ENCODE results near the gene EN2. TPM values are rescaled to one million over a fixed set of nuclear protein-coding genes. Genes with fewer than 3 reads are reported as not detected.

EN2 gene
- total and polyA plus RNA-seq, 4 donors, result 0.02 to 0.06 (median 0.04) TPM; not detected in 1

- Histone ChIP-seq H3K27me3 (ENCODE audit: control insufficient read depth in 3 of 3, insufficient read depth in 3 of 3, low read length in 2 of 3) (peaks cover 27 to 82% (median 67%) of the 10 kb centered on the region in 3 donors), H3K9me3 (ENCODE audit: control insufficient read depth in 4 of 4, insufficient read depth in 3 of 4, low read length in 3 of 4) (peaks cover 0 to 17% (median 0%) of the 10 kb centered on the region in 4 donors), H3K4me1 (ENCODE audit: control insufficient read depth in 5 of 5, insufficient read depth in 5 of 5, low read length in 5 of 5) (peaks cover 0 to 29% (median 3%) of the 10 kb centered on the region in 5 donors), H3K27ac (ENCODE audit: low read depth in 1 of 2, low read length in 1 of 2) (no peak overlapping the region), H3K4me3 (no peak overlapping the region), H3K36me3 (ENCODE audit: control insufficient read depth in 4 of 4, insufficient read depth in 4 of 4, low read length in 4 of 4) (no peaks in the 10 kb centered on the region), H3K9ac (ENCODE audit: insufficient read depth in 1 of 2, low read length in 2 of 2) (no peak overlapping the region)
- ATAC-seq (ENCODE audit: insufficient read depth, low FRiP score), result no peak
- peak in 1 of 3 donors; percentile 31 for DNase-seq
- 3 to 4% methylated on average over 81 to 82 of the region's 82 CpGs for WGBS, 2 donors
- no peak for TF ChIP-seq CTCF (IDR thresholded peaks at IDR 0.05; ENCODE audit: control extremely low read depth, extremely low read depth)
These were observed 3.5 kb upstream of the EN2 start for GRCh38 chr7:155454183-155455112.

- Histone ChIP-seq H3K4me3 (no peak overlapping the region), H3K4me1 (ENCODE audit: control insufficient read depth in 5 of 5, insufficient read depth in 5 of 5, low read length in 5 of 5) (peaks cover 0 to 25% (median 3%) of the 10 kb centered on the region in 5 donors), H3K9me3 (ENCODE audit: control insufficient read depth in 4 of 4, insufficient read depth in 3 of 4, low read length in 3 of 4) (peaks cover 0 to 17% (median 0%) of the 10 kb centered on the region in 4 donors), H3K27ac (ENCODE audit: low read depth in 1 of 2, low read length in 1 of 2) (no peak overlapping the region), H3K36me3 (ENCODE audit: control insufficient read depth in 4 of 4, insufficient read depth in 4 of 4, low read length in 4 of 4) (no peaks in the 10 kb centered on the region), H3K9ac (ENCODE audit: insufficient read depth in 1 of 2, low read length in 2 of 2) (no peak overlapping the region), H3K27me3 (ENCODE audit: control insufficient read depth in 3 of 3, insufficient read depth in 3 of 3, low read length in 2 of 3) (peaks cover 19 to 81% (median 74%) of the 10 kb centered on the region in 3 donors)
- TF ChIP-seq CTCF (IDR thresholded peaks at IDR 0.05; ENCODE audit: control extremely low read depth, extremely low read depth), result no peak
- no peak for DNase-seq
- 3 to 4% methylated on average over 15 of the region's 15 CpGs for WGBS, 2 donors
- no peak for ATAC-seq (ENCODE audit: insufficient read depth, low FRiP score)
These were observed 2.7 kb upstream of the EN2 start for GRCh38 chr7:155455132-155455693.

- Histone ChIP-seq H3K9me3 (ENCODE audit: control insufficient read depth in 4 of 4, insufficient read depth in 3 of 4, low read length in 3 of 4) (peaks cover 0 to 15% (median 0%) of the 10 kb centered on the region in 4 donors), H3K4me3 (no peak overlapping the region), H3K4me1 (ENCODE audit: control insufficient read depth in 5 of 5, insufficient read depth in 5 of 5, low read length in 5 of 5) (peaks cover 0 to 25% (median 3%) of the 10 kb centered on the region in 5 donors), H3K36me3 (ENCODE audit: control insufficient read depth in 4 of 4, insufficient read depth in 4 of 4, low read length in 4 of 4) (no peaks in the 10 kb centered on the region), H3K27ac (ENCODE audit: low read depth in 1 of 2, low read length in 1 of 2) (no peak overlapping the region), H3K9ac (ENCODE audit: insufficient read depth in 1 of 2, low read length in 2 of 2) (no peak overlapping the region), H3K27me3 (ENCODE audit: control insufficient read depth in 3 of 3, insufficient read depth in 3 of 3, low read length in 2 of 3) (peaks cover 23 to 81% (median 76%) of the 10 kb centered on the region in 3 donors)
- no peak for TF ChIP-seq CTCF (IDR thresholded peaks at IDR 0.05; ENCODE audit: control extremely low read depth, extremely low read depth)
- ATAC-seq (ENCODE audit: insufficient read depth, low FRiP score) (no peak), DNase-seq (no peak)
- 6 to 9% methylated on average over 27 of the region's 27 CpGs for WGBS, 2 donors
These were observed 1.9 kb upstream of the EN2 start for GRCh38 chr7:155455776-155456737.
